GM20000 (cell line): ENCODE measurements around the gene GNG2.

Experiments
- DNase-seq: peaks from one replicate; pipeline ENCODE4 v3.0.0; 2012; ENCODE audit warnings: low spot score
- TF ChIP-seq, protein P1 (sequence below): IDR thresholded peaks from 2 replicates; pipeline ENCODE4 v1.5.1; 2012; ENCODE audit warnings: mild to moderate bottlenecking, control low read depth; ENCODE audit errors: extremely low read depth, missing control alignments

GNG2 gene

DNA sequence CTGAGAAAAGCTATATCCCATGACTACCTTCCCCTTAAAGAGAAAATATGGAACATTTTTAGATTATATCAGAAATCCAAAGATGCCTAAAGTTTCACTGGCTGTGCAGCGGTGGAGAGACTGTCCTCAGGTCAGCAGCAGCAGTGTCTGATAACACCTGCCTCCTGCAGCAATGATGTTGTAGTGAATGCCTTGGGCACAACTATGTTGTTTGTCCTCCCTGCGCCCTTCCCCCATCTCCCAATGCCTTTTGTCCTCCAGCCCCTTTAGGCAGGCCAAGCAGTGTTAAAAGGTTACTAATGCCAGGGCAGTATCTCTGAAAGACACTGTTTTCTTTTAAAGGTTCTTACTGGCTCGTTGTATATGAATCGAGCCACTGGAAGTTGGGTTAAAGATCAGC lies 142.1 kb downstream of the GNG2 start:
- no peak for DNase-seq
- TF ChIP-seq, protein P1, sequence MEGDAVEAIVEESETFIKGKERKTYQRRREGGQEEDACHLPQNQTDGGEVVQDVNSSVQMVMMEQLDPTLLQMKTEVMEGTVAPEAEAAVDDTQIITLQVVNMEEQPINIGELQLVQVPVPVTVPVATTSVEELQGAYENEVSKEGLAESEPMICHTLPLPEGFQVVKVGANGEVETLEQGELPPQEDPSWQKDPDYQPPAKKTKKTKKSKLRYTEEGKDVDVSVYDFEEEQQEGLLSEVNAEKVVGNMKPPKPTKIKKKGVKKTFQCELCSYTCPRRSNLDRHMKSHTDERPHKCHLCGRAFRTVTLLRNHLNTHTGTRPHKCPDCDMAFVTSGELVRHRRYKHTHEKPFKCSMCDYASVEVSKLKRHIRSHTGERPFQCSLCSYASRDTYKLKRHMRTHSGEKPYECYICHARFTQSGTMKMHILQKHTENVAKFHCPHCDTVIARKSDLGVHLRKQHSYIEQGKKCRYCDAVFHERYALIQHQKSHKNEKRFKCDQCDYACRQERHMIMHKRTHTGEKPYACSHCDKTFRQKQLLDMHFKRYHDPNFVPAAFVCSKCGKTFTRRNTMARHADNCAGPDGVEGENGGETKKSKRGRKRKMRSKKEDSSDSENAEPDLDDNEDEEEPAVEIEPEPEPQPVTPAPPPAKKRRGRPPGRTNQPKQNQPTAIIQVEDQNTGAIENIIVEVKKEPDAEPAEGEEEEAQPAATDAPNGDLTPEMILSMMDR: no peak

DNA sequence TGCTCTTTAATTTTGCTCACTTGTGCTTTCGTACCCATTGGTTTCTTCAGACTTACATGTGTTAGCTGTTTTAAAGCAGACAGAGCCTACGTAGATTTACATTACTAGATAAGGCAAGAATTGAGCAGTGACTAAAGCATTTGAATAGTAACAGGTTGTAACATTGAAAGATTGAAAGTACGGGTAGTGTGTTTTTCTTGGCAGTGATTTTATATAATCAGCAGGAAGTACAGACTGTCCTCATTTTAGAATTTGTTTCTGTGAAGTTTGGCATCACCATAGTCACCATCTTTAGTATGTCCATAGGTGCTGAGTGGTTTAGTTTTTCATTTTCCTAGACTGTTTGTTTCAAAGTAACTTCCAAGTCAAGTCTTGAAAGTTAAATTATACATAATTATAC lies 142.9 kb downstream of the GNG2 start:
- DNase-seq: no peak
- TF ChIP-seq, protein P1: no peak

DNA sequence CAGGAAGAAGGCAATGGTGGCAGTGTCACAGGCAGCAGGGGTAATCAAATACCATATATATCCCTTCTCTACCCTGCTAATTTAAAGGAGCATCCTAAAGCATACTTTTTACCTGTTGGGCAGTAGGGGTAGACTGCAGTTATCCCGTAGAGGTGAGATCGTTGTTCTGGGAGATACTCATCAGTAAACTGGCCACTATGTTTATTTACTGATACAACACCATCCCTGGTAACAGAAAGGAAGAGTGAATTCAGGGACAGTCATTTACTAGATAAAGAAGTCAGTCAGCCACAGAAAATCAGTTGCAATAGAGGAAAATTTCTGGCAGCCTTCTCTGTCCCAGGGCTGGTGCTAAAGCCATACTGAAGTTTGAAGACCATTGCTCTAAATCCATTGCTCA lies 145.2 kb downstream of the GNG2 start:
- DNase-seq: no peak
- TF ChIP-seq, protein P1: no peak

DNA sequence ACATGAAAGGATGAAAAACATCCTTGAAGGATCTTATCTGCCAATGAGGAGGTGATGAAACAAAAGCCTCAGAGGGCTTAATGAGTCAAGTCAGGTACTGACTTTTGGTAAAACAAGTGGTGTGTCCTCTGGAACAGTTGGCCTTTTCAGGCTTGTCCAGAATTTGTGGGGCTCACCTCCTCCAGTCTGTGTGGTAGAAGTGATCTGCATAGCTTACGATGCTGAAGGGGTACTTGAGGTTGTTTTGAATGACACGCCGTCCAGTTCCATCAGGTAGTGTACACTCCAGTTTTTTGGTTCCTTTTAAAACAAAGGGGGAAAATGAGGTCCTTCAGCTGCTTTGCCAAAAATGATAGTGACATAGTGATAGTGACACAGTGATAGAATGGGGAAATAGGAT lies 145.9 kb downstream of the GNG2 start:
- TF ChIP-seq, protein P1: no peak
- DNase-seq: no peak

DNA sequence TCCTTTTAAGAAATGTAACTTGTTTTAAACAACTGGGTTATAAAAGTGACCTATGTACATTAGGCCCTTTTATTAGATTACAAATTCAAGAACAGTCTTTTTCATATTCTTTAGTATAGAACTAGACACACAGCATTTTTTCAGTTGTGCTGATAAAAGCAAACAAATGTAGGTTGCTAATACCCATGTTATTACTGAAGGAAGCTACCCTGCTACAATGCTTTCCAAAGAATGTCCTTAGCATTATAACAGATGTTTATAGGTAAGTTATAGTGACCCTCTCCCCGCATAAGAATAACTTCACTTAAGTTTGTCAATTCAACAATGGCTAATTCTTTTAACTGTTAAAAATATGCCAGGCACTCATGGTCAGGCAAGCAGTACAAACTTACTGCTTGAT lies 146.8 kb downstream of the GNG2 start:
- TF ChIP-seq, protein P1: no peak
- DNase-seq: no peak

DNA sequence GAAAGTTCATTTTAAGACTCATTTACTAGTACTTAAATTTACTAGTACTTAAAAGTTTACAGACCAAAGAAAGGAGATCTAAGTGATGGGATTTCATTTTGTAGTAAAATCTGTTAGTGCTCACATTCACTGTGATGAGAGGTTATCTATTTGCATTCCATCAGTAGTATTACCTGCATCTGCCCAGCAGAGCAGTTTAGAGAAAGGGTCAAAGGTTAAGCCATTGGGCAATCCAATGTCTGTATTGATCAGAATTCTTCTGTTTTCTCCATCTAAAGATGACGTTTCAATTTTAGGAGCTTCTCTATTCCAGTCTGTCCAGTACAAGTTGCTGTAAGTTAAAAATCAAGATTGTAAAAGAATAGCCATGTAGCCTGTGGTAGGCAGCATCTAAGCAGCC lies 147.2 kb downstream of the GNG2 start:
- TF ChIP-seq, protein P1: no peak

DNA sequence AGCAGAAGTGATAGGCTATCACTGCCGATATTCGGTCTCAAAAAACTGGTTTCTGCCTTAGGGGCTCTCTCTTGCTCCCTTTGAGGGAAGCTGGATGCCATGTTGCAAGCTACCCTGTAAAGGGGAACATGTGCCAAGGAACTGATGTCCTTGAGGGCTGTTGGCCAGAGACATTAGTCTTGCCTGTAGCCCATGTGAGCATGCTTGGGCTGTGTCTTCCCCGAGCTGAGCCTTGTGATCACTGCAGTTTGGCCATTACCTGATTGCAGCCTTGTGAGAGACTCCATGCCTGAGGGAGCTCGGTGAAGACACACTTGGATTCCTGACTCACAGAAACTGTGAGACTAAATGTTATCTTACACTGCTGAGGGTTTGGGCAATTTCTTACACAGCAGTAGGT lies 147.7 kb downstream of the GNG2 start:
- DNase-seq: no peak
- TF ChIP-seq, protein P1: no peak

More for the DNA sequence above, 147.2 kb downstream of the GNG2 start:
- no peak for DNase-seq
